Measurements from ENCODE around the gene PCDHGA6.

DNA sequence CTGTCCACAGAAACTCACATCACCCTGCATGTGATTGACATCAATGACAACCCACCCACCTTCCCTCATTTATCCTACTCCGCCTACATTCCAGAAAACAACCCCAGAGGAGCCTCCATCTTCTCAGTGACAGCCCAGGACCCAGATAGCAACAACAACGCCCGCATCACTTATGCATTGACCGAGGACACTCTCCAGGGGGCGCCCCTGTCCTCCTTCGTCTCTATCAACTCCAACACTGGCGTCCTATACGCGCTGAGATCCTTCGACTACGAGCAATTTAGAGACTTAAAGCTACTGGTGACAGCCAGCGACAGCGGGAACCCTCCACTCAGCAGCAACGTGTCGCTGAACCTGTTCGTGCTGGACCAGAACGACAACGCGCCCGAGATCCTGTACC is 28.4 kb upstream of the PCDHGA6 start:
- TF ChIP-seq KLF9 (tag by site-specific recombination; IDR thresholded peaks at IDR 0.05; ENCODE audit: low read depth) = no peak
- TF ChIP-seq, protein P1, sequence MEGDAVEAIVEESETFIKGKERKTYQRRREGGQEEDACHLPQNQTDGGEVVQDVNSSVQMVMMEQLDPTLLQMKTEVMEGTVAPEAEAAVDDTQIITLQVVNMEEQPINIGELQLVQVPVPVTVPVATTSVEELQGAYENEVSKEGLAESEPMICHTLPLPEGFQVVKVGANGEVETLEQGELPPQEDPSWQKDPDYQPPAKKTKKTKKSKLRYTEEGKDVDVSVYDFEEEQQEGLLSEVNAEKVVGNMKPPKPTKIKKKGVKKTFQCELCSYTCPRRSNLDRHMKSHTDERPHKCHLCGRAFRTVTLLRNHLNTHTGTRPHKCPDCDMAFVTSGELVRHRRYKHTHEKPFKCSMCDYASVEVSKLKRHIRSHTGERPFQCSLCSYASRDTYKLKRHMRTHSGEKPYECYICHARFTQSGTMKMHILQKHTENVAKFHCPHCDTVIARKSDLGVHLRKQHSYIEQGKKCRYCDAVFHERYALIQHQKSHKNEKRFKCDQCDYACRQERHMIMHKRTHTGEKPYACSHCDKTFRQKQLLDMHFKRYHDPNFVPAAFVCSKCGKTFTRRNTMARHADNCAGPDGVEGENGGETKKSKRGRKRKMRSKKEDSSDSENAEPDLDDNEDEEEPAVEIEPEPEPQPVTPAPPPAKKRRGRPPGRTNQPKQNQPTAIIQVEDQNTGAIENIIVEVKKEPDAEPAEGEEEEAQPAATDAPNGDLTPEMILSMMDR (tag by site-specific recombination; IDR thresholded peaks at IDR 0.05) = no peak
- TF ChIP-seq SCRT1 (tag by site-specific recombination; IDR thresholded peaks at IDR 0.05; ENCODE audit: borderline replicate concordance) = no peak
- TF ChIP-seq ZNF24 (tag by site-specific recombination; IDR thresholded peaks at IDR 0.05) = no peak
- TF ChIP-seq ZNF138 (tag by site-specific recombination; IDR thresholded peaks at IDR 0.05; ENCODE audit: borderline replicate concordance) = no peak
- TF ChIP-seq ZNF747 (tag by site-specific recombination; IDR thresholded peaks at IDR 0.05) = no peak
- no peak for TF ChIP-seq SP2 (tag by site-specific recombination; IDR thresholded peaks at IDR 0.05)
- TF ChIP-seq, protein P2, sequence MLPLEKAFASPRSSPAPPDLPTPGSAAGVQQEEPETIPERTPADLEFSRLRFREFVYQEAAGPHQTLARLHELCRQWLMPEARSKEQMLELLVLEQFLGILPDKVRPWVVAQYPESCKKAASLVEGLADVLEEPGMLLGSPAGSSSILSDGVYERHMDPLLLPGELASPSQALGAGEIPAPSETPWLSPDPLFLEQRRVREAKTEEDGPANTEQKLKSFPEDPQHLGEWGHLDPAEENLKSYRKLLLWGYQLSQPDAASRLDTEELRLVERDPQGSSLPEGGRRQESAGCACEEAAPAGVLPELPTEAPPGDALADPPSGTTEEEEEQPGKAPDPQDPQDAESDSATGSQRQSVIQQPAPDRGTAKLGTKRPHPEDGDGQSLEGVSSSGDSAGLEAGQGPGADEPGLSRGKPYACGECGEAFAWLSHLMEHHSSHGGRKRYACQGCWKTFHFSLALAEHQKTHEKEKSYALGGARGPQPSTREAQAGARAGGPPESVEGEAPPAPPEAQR (tag by site-specific recombination; IDR thresholded peaks at IDR 0.05) = no peak
- TF ChIP-seq ZNF311 (tag by site-specific recombination; IDR thresholded peaks at IDR 0.05; ENCODE audit: borderline replicate concordance) = no peak
- TF ChIP-seq, protein P3, sequence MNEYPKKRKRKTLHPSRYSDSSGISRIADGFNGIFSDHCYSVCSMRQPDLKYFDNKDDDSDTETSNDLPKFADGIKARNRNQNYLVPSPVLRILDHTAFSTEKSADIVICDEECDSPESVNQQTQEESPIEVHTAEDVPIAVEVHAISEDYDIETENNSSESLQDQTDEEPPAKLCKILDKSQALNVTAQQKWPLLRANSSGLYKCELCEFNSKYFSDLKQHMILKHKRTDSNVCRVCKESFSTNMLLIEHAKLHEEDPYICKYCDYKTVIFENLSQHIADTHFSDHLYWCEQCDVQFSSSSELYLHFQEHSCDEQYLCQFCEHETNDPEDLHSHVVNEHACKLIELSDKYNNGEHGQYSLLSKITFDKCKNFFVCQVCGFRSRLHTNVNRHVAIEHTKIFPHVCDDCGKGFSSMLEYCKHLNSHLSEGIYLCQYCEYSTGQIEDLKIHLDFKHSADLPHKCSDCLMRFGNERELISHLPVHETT (tag by site-specific recombination; IDR thresholded peaks at IDR 0.05) = no peak
- no peak for TF ChIP-seq ZNF707 (tag by site-specific recombination; IDR thresholded peaks at IDR 0.05)
- no peak for TF ChIP-seq ZNF114 (tag by site-specific recombination; IDR thresholded peaks at IDR 0.05)
- TF ChIP-seq, protein P4, sequence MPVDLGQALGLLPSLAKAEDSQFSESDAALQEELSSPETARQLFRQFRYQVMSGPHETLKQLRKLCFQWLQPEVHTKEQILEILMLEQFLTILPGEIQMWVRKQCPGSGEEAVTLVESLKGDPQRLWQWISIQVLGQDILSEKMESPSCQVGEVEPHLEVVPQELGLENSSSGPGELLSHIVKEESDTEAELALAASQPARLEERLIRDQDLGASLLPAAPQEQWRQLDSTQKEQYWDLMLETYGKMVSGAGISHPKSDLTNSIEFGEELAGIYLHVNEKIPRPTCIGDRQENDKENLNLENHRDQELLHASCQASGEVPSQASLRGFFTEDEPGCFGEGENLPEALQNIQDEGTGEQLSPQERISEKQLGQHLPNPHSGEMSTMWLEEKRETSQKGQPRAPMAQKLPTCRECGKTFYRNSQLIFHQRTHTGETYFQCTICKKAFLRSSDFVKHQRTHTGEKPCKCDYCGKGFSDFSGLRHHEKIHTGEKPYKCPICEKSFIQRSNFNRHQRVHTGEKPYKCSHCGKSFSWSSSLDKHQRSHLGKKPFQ (tag by site-specific recombination; IDR thresholded peaks at IDR 0.05) = no peak

All from HEK293 (cell line).